Endothelial cell of umbilical vein (primary cell): ENCODE results near the gene FSTL4.

Experiments
- CTCF ChIP-seq, 2 donors: IDR thresholded peaks; 1 replicate in 1 of 2; 2 replicates in 1 of 2; pipeline ENCODE4 v1.5.1; 2011; ENCODE audit warnings: low read length in 2 of 2, mild to moderate bottlenecking in 2 of 2, moderate library complexity in 2 of 2, control low read depth in 1 of 2, inconsistent platforms in 1 of 2, low read depth in 1 of 2; ENCODE audit not compliant: insufficient read depth in 1 of 2; ENCODE audit errors: extremely low read depth in 1 of 2
- EZH2 ChIP-seq: IDR thresholded peaks from 2 replicates; pipeline ENCODE4 v1.6.1; 2012; ENCODE audit warnings: borderline replicate concordance, low read depth, mild to moderate bottlenecking, moderate library complexity, low read length, inconsistent platforms; ENCODE audit not compliant: severe bottlenecking
- POLR2A ChIP-seq: IDR thresholded peaks from 2 replicates; pipeline ENCODE4 v1.6.1; 2012; ENCODE audit warnings: low read depth, mild to moderate bottlenecking, control low read depth, low read length
- POLR2AphosphoS5 ChIP-seq: IDR thresholded peaks from 2 replicates; pipeline ENCODE4 v1.6.1; 2012; ENCODE audit warnings: low read depth, mild to moderate bottlenecking, control low read depth, low read length, moderate library complexity; ENCODE audit not compliant: insufficient read depth

GRCh38 chr5:133370036-133370831 lies 242.1 kb downstream of the FSTL4 start:
- TF ChIP-seq POLR2AphosphoS5 (no peak), CTCF (IDR thresholded peaks at IDR 0.05; ENCODE audit: extremely low read depth in 1 of 2, insufficient read depth in 1 of 2, low read depth in 1 of 2, low read length in 2 of 2) (no peak), POLR2A (no peak), EZH2 (no peak)
